ENCODE data around the gene SLC17A2. TPM values are rescaled to one million over a fixed set of nuclear protein-coding genes. Genes with fewer than 3 reads are reported as not detected.

Gene SLC17A2
- total and polyA plus RNA-seq, 2 of the 4 experiments (the other 2 are of a cell fraction): not detected

- H3K9me3 ChIP-seq (ENCODE audit: control insufficient read depth, insufficient read depth, low read length): no peaks in the 10 kb centered on the region
- WGBS, 2 experiments (ENCODE audit: extremely low coverage in 2 of 2, insufficient read length in 1 of 2): 80% methylated on average over 1 of the region's 2 CpGs; no CpG with 5 or more reads in 1 of the 2 experiments
- no peaks in the 10 kb centered on the region for H4K20me1 ChIP-seq (ENCODE audit: insufficient read depth, low read length)
- H2AFZ ChIP-seq (replicated peaks; ENCODE audit: low read length, poor library complexity): no peak overlapping the region
- H2BK5ac ChIP-seq (ENCODE audit: low read depth, low read length, poor library complexity, severe bottlenecking): no peak overlapping the region
- H3K27me3 ChIP-seq (ENCODE audit: control insufficient read depth, insufficient read depth, low read length): peaks cover 2% of the 10 kb centered on the region; the same call in 1 of the 2 replicates
- dilution Hi-C loops (cut with HindIII; ENCODE audit: low sequenced_read_pairs, unreplicated experiment) (no loop called here), in situ Hi-C loops (cut with MboI; ENCODE audit: low sequenced_read_pairs) (no loop called here), intact Hi-C loops (cut with micrococcal nuclease) (no loop called here)
- no peak overlapping the region for H3K9ac ChIP-seq (ENCODE audit: low read depth, low read length)
- no peak overlapping the region for H2AK5ac ChIP-seq (ENCODE audit: low read depth, low read length)
- H3K4me1 ChIP-seq (ENCODE audit: control insufficient read depth, insufficient read depth, low read length): no peaks in the 10 kb centered on the region
- no peak overlapping the region for H2BK15ac ChIP-seq (ENCODE audit: low read depth, low read length)
- H3K4me2 ChIP-seq (ENCODE audit: low read depth, low read length): no peak overlapping the region
- POLR2A ChIA-PET (ENCODE audit: unreplicated experiment): no interaction called here
- no peak overlapping the region for H3K56ac ChIP-seq (ENCODE audit: extremely low read depth, insufficient read depth, low read length)
- H3K23ac ChIP-seq (ENCODE audit: low read depth, low read length): no peak overlapping the region
- no peak overlapping the region for H3K27ac ChIP-seq (ENCODE audit: insufficient read depth, low read length)
- H3K14ac ChIP-seq (replicated peaks; ENCODE audit: low read depth, low read length): no peak overlapping the region
- no TSS peak for BruUV-seq (replicated peaks)
- H3K79me1 ChIP-seq (ENCODE audit: low read depth in 1 of 2, low read length in 2 of 2): no peaks in the 10 kb centered on the region
- TF ChIP-seq RCOR1 (IDR thresholded peaks at IDR 0.05; ENCODE audit: insufficient replicate concordance, low read length) (no peak), ELK1 (IDR thresholded peaks at IDR 0.05; ENCODE audit: borderline replicate concordance, low read depth, low read length) (no peak), CEBPB (IDR thresholded peaks at IDR 0.05; ENCODE audit: low read depth, low read length) (no peak), RAD21 (IDR thresholded peaks at IDR 0.05; ENCODE audit: low read length) (no peak), RFX5 (IDR thresholded peaks at IDR 0.05; ENCODE audit: low read depth, low read length) (no peak), MXI1 (IDR thresholded peaks at IDR 0.05; ENCODE audit: borderline replicate concordance, low read depth, low read length) (no peak)
- no peak for ATAC-seq (ENCODE audit: low read depth)
- H4K5ac ChIP-seq (ENCODE audit: low read depth, low read length): no peak overlapping the region
- DNase-seq: no peak
- no peak overlapping the region for H4K91ac ChIP-seq (ENCODE audit: insufficient read depth, low read depth, low read length)
- no peaks in the 10 kb centered on the region for H3K36me3 ChIP-seq (ENCODE audit: control insufficient read depth, insufficient read depth, low read length)
- no peak overlapping the region for H2BK20ac ChIP-seq (ENCODE audit: low read depth, low read length)
- CTCF ChIA-PET: no interaction called here
- no peak overlapping the region for H2BK120ac ChIP-seq (ENCODE audit: low read depth, low read length)
- H3K4me3 ChIP-seq (ENCODE audit: insufficient read depth, low read depth, low read length): no peak overlapping the region
- H3K18ac ChIP-seq (ENCODE audit: low read depth, low read length): no peak overlapping the region
- no peak overlapping the region for H4K8ac ChIP-seq (ENCODE audit: low read depth in 2 of 2, low read length in 2 of 2)
- H3K9me1 ChIP-seq (ENCODE audit: insufficient read depth, low read length): no peaks in the 10 kb centered on the region
- H2AK9ac ChIP-seq (replicated peaks; ENCODE audit: low read depth, low read length, poor library complexity): no peak overlapping the region
- H3K4ac ChIP-seq (ENCODE audit: low read depth, low read length): no peak overlapping the region
Observed at GRCh38 chr6:25934156-25934555, 3.7 kb upstream of the SLC17A2 start.

Measured in IMR-90 (cell line).